C4-2B (cell line): ENCODE measurements around the gene NPLOC4.

ENCODE experiments used
- ZFX ChIP-seq: fragments of 450-650 bp; IDR thresholded peaks from 2 replicates; pipeline ENCODE4 v1.6.1; 2017
- TF ChIP-seq, protein P1 (sequence below): fragments of 450-650 bp; conservative IDR thresholded peaks from 2 replicates; pipeline ENCODE4 v1.5.1; 2017; ENCODE audit warnings: mild to moderate bottlenecking

DNA sequence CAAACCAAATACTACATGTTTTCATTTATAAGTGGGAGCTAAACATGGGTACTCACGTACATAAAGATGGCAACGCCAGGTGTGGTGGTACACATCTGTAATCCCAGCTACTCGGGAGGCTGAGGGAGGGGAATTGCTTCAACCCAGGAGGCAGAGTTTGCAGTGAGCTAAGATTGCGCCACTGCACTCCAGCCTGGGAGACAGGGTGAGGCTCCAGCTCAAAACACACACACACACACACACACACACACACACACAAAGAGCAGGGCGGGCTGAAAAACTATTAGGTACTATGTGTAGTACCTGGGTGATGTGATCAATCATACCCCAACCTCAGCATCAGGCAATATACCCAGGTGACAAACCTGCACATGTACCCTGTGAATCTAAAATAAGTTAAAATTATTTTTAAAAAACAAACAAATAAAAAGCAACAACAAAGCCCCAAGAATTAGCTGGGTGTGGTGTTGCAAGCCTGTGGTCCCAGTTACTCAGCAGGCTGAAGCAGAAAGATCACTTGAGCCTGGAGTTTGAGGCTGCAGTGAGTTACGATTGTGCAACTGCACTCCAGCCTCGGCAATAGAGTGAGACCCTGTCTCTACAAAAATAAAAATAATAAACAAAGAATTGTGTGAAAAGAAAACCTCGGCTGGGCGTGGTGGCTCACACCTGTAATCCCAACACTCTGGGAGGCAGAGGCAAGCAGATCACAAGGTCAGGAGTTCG is 72.9 kb downstream of the NPLOC4 start:
- TF ChIP-seq, protein P1, sequence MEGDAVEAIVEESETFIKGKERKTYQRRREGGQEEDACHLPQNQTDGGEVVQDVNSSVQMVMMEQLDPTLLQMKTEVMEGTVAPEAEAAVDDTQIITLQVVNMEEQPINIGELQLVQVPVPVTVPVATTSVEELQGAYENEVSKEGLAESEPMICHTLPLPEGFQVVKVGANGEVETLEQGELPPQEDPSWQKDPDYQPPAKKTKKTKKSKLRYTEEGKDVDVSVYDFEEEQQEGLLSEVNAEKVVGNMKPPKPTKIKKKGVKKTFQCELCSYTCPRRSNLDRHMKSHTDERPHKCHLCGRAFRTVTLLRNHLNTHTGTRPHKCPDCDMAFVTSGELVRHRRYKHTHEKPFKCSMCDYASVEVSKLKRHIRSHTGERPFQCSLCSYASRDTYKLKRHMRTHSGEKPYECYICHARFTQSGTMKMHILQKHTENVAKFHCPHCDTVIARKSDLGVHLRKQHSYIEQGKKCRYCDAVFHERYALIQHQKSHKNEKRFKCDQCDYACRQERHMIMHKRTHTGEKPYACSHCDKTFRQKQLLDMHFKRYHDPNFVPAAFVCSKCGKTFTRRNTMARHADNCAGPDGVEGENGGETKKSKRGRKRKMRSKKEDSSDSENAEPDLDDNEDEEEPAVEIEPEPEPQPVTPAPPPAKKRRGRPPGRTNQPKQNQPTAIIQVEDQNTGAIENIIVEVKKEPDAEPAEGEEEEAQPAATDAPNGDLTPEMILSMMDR = no peak
- TF ChIP-seq ZFX = no peak
